HepG2 (cell line): ENCODE results near the gene NCKAP1. TPM values are rescaled to one million over a fixed set of nuclear protein-coding genes. Genes with fewer than 3 reads are reported as not detected.

Source experiments
- HDAC2 ChIP-seq: sonication (generic); formaldehyde crosslinking; IDR thresholded peaks from 2 replicates; pipeline ENCODE4 v1.4.0; 2020; ENCODE audit warnings: missing genetic modification reagents
- MXI1 ChIP-seq: IDR thresholded peaks from 3 replicates; pipeline ENCODE4 v1.6.1; 2012; ENCODE audit warnings: low read depth, low read length, inconsistent platforms, borderline replicate concordance
- PHB2 ChIP-seq: fragments of 450-650 bp; IDR thresholded peaks from 2 replicates; pipeline ENCODE4 v1.6.1; 2018; ENCODE audit not compliant: partially characterized antibody
- SRY ChIP-seq: sonication (generic); formaldehyde crosslinking; IDR thresholded peaks from 2 replicates; pipeline ENCODE4 v1.8.0; 2022; ENCODE audit warnings: mild to moderate bottlenecking, missing genetic modification reagents
- TSC22D2 ChIP-seq: sonication (generic); formaldehyde crosslinking; IDR thresholded peaks from 2 replicates; pipeline ENCODE4 v1.5.1; 2020; ENCODE audit warnings: missing genetic modification reagents, mild to moderate bottlenecking, borderline replicate concordance
- ZNF484 ChIP-seq: sonication (generic); formaldehyde crosslinking; IDR thresholded peaks from 2 replicates; pipeline ENCODE4 v1.5.1; 2020; ENCODE audit warnings: mild to moderate bottlenecking, low read depth, missing genetic modification reagents, borderline replicate concordance
- polyA plus RNA-seq, 8 experiments: library from polyadenylated mRNA; depleted of rRNA in 3 of 8; stranded (reverse) in 7 of 8; unstranded in 1 of 8; fragments of >200 nt; fragmentation: Illumina TruSeq in 4 of 8; extraction: Trizol in 4 of 8; gene quantifications; 2 replicates each; pipeline versions ENCODE4 v1.2.1 to v1.2.3, GENCODE V29; 2011 to 2016; ENCODE audit warnings: low read depth in 4 of 8, missing spikeins in 1 of 8, mixed read lengths in 1 of 8; ENCODE audit not compliant: insufficient read depth in 1 of 8
- total RNA-seq, 5 experiments: library from RNA; depleted of rRNA; stranded (reverse); fragments of >200 nt; fragmentation: Illumina TruSeq; extraction: Trizol; gene quantifications; 2 replicates each; pipeline ENCODE4 v1.2.3, GENCODE V29; 2016; ENCODE audit warnings: low read depth in 1 of 5
- TF ChIP-seq, protein P1 (sequence below): sonication (generic); formaldehyde crosslinking; IDR thresholded peaks from 2 replicates; pipeline ENCODE4 v1.4.0; 2020; ENCODE audit warnings: low read depth, mild to moderate bottlenecking, missing genetic modification reagents
- TF ChIP-seq, protein P2 (sequence below): sonication (generic); formaldehyde crosslinking; IDR thresholded peaks from 2 replicates; pipeline ENCODE4 v1.4.0; 2020; ENCODE audit warnings: mild to moderate bottlenecking, missing genetic modification reagents
- TF ChIP-seq, protein P3 (sequence below): sonication (generic); formaldehyde crosslinking; IDR thresholded peaks from 2 replicates; pipeline ENCODE4 v1.4.0; 2020; ENCODE audit warnings: missing genetic modification reagents
- TF ChIP-seq, protein P4 (sequence below): sonication (generic); formaldehyde crosslinking; IDR thresholded peaks from 2 replicates; pipeline ENCODE4 v1.5.0; 2020; ENCODE audit warnings: missing genetic modification reagents

NCKAP1 gene
- total and polyA plus RNA-seq, 2 of the 13 experiments (the other 11 are each of a cell fraction or from before 2014, with no cell fraction given) = 72.1 to 96.3 TPM

DNA sequence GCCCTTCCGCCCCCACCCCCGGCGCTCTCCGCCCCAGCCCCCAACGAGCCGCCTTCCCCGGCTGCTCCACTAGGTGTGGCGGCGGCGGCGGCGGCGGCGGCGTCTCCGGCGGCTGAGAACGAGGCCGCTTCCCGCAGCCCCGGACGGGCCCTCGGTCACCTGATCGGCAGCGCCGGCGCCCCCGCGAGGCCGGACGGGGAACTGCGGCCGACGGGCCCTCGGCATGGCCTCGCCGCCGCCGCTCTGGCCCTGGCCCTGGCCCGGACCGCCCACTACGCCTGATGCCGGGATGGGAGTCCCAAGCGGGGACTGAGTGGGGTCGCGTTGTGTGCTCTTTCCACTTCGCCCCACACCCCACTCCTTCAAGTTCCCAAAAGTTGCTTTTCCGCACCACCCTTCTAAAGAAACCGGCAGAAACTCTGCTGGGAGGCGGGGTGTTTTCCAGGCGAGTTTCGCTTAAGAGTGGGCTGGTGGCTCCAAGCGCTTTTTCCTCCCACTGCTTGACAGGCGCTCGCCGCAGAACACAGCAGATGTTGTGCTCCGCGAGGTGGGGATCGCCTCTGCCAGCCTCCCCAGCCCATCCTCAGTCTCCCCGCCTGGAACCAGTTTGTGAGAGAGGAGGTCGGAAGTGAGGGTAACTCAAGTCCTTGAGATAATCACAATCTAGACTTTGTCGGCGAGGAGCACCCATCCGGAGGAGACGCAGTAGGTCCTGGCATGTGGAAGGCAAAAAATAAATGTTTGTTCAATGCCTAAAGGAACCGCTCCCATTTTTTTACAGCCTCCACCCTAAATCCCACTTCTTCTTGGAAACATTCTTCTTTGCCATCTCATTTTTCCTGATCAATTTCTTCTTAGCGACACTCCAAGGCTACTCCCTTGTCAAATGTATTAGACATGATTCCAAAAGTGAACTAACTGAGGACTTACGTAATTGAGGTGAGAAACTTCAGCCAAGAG, at the start of gene NCKAP1 (continued):
- TF ChIP-seq TSC22D2 = no peak
- no peak for TF ChIP-seq HDAC2 (CRISPR knock-in tag)
- TF ChIP-seq, protein P1, sequence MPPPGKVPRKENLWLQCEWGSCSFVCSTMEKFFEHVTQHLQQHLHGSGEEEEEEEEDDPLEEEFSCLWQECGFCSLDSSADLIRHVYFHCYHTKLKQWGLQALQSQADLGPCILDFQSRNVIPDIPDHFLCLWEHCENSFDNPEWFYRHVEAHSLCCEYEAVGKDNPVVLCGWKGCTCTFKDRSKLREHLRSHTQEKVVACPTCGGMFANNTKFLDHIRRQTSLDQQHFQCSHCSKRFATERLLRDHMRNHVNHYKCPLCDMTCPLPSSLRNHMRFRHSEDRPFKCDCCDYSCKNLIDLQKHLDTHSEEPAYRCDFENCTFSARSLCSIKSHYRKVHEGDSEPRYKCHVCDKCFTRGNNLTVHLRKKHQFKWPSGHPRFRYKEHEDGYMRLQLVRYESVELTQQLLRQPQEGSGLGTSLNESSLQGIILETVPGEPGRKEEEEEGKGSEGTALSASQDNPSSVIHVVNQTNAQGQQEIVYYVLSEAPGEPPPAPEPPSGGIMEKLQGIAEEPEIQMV = peak; percentile 38; the same call in 1 of the 2 replicates
- peak; percentile 74; the same call in 2 of the 3 replicates for TF ChIP-seq MXI1
- TF ChIP-seq, protein P2, sequence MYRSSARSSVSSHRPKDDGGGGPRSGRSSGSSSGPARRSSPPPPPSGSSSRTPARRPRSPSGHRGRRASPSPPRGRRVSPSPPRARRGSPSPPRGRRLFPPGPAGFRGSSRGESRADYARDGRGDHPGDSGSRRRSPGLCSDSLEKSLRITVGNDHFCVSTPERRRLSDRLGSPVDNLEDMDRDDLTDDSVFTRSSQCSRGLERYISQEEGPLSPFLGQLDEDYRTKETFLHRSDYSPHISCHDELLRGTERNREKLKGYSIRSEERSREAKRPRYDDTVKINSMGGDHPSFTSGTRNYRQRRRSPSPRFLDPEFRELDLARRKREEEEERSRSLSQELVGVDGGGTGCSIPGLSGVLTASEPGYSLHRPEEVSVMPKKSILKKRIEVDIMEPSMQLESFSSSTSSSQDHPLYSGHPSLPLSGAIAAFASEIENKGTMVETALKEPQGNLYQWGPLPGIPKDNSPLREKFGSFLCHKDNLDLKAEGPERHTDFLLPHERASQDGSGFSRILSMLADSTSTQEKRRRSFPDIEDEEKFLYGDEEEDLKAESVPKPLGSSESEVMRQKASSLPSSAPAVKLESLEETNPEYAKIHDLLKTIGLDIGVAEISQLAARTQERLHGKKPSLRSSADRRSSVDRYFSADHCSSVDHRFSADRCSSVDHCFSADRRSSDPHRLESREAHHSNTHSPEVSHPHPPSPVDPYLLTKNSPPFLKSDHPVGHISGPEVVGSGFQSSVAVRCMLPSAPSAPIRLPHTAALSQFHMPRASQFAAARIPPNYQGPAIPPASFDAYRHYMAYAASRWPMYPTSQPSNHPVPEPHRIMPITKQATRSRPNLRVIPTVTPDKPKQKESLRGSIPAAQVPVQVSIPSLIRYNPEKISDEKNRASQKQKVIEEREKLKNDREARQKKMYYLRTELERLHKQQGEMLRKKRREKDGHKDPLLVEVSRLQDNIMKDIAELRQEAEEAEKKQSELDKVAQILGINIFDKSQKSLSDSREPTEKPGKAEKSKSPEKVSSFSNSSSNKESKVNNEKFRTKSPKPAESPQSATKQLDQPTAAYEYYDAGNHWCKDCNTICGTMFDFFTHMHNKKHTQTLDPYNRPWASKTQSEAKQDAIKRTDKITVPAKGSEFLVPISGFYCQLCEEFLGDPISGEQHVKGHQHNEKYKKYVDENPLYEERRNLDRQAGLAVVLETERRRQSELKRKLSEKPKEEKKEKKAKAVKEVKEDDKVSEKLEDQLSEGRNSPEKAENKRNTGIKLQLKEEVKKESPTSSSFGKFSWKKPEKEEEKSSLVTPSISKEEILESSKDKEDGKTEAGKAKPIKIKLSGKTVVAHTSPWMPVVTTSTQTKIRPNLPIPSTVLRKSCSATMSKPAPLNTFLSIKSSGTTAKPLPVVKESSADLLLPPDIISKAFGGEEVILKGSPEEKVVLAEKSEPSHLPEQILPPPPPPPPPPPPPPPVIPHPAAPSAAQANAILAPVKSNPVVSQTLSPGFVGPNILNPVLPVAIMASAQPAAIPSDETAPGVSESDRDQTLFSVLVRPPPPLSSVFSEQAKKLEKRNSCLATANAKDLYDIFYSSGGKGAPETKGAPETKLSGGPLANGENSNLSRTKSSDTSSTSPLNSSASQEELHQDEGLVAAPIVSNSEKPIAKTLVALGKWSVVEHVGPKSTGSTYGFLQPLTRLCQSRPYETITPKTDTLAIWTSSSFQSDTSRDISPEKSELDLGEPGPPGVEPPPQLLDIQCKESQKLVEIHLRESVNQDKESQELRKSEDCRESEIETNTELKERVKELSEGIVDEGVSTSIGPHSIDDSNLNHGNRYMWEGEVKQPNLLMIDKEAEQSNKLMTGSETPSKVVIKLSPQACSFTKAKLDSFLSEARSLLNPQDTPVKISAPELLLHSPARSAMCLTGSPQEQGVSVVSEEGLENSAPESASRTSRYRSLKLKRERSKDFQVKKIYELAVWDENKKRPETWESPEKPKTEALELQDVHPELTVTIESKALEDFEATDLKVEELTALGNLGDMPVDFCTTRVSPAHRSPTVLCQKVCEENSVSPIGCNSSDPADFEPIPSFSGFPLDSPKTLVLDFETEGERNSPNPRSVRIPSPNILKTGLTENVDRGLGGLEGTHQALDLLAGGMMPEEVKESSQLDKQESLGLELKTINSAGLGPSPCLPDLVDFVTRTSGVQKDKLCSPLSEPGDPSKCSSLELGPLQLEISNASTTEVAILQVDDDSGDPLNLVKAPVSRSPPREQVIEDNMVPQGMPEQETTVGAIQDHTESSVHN = 0 out of 2 replicates have a peak, but pooled peaks have one; percentile 54
- no peak; the same call in 1 of the 2 replicates for TF ChIP-seq SRY (CRISPR knock-in tag)
- TF ChIP-seq, protein P3, sequence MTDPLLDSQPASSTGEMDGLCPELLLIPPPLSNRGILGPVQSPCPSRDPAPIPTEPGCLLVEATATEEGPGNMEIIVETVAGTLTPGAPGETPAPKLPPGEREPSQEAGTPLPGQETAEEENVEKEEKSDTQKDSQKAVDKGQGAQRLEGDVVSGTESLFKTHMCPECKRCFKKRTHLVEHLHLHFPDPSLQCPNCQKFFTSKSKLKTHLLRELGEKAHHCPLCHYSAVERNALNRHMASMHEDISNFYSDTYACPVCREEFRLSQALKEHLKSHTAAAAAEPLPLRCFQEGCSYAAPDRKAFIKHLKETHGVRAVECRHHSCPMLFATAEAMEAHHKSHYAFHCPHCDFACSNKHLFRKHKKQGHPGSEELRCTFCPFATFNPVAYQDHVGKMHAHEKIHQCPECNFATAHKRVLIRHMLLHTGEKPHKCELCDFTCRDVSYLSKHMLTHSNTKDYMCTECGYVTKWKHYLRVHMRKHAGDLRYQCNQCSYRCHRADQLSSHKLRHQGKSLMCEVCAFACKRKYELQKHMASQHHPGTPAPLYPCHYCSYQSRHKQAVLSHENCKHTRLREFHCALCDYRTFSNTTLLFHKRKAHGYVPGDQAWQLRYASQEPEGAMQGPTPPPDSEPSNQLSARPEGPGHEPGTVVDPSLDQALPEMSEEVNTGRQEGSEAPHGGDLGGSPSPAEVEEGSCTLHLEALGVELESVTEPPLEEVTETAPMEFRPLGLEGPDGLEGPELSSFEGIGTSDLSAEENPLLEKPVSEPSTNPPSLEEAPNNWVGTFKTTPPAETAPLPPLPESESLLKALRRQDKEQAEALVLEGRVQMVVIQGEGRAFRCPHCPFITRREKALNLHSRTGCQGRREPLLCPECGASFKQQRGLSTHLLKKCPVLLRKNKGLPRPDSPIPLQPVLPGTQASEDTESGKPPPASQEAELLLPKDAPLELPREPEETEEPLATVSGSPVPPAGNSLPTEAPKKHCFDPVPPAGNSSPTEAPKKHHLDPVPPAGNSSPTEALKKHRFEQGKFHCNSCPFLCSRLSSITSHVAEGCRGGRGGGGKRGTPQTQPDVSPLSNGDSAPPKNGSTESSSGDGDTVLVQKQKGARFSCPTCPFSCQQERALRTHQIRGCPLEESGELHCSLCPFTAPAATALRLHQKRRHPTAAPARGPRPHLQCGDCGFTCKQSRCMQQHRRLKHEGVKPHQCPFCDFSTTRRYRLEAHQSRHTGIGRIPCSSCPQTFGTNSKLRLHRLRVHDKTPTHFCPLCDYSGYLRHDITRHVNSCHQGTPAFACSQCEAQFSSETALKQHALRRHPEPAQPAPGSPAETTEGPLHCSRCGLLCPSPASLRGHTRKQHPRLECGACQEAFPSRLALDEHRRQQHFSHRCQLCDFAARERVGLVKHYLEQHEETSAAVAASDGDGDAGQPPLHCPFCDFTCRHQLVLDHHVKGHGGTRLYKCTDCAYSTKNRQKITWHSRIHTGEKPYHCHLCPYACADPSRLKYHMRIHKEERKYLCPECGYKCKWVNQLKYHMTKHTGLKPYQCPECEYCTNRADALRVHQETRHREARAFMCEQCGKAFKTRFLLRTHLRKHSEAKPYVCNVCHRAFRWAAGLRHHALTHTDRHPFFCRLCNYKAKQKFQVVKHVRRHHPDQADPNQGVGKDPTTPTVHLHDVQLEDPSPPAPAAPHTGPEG = peak; percentile 68; the same call in 1 of the 2 replicates
- TF ChIP-seq ZNF484 (CRISPR knock-in tag) = no peak
- TF ChIP-seq, protein P4, sequence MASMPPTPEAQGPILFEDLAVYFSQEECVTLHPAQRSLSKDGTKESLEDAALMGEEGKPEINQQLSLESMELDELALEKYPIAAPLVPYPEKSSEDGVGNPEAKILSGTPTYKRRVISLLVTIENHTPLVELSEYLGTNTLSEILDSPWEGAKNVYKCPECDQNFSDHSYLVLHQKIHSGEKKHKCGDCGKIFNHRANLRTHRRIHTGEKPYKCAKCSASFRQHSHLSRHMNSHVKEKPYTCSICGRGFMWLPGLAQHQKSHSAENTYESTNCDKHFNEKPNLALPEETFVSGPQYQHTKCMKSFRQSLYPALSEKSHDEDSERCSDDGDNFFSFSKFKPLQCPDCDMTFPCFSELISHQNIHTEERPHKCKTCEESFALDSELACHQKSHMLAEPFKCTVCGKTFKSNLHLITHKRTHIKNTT = no peak
- TF ChIP-seq PHB2 = no peak
